Lung (tissue), 12 donors: ENCODE measurements around the gene ARHGAP42. TPM values are rescaled to one million over a fixed set of nuclear protein-coding genes. Genes with fewer than 3 reads are reported as not detected.

Experiments used
- ATAC-seq: fragments of 200-7000 bp; cut with Tn5 transposase; one replicate; pipeline ENCODE4 v1.9.1; 2020; ENCODE audit warnings: moderate number of reproducible peaks; ENCODE audit not compliant: insufficient read depth, low FRiP score
- DNase-seq, 3 donors: peaks; one replicate each; pipeline ENCODE4 v3.0.0-alpha.2; 2013 to 2017
- H3K27ac ChIP-seq, 2 donors: one replicate each; pipeline ENCODE4 v1.5.1; 2013; ENCODE audit warnings: mild to moderate bottlenecking in 2 of 2, moderate library complexity in 2 of 2, control low read depth in 1 of 2, inconsistent platforms in 1 of 2, low read depth in 1 of 2, low read length in 1 of 2
- H3K27me3 ChIP-seq, 3 donors: one replicate each; pipeline ENCODE4 v1.5.1; 2013; ENCODE audit warnings: low read length in 2 of 3; ENCODE audit not compliant: control insufficient read depth in 3 of 3, insufficient read depth in 3 of 3
- H3K36me3 ChIP-seq, 4 donors: one replicate each; pipeline ENCODE4 v1.5.1; 2013; ENCODE audit warnings: low read length in 4 of 4, mild to moderate bottlenecking in 1 of 4, moderate library complexity in 1 of 4; ENCODE audit not compliant: control insufficient read depth in 4 of 4, insufficient read depth in 4 of 4
- H3K4me1 ChIP-seq, 5 donors: one replicate each; pipeline ENCODE4 v1.5.1; 2013; ENCODE audit warnings: low read length in 5 of 5, mild to moderate bottlenecking in 2 of 5, moderate library complexity in 1 of 5; ENCODE audit not compliant: control insufficient read depth in 5 of 5, insufficient read depth in 5 of 5
- H3K4me3 ChIP-seq: one replicate; pipeline ENCODE4 v1.5.1; 2013; ENCODE audit warnings: mild to moderate bottlenecking, control low read depth, moderate library complexity
- H3K9ac ChIP-seq, 2 donors: one replicate each; pipeline ENCODE4 v1.5.1; 2013; ENCODE audit warnings: low read length in 2 of 2, control low read depth in 1 of 2; ENCODE audit not compliant: insufficient read depth in 1 of 2
- H3K9me3 ChIP-seq, 4 donors: one replicate each; pipeline ENCODE4 v1.5.1; 2013; ENCODE audit warnings: low read length in 3 of 4, mild to moderate bottlenecking in 1 of 4, moderate library complexity in 1 of 4; ENCODE audit not compliant: control insufficient read depth in 4 of 4, insufficient read depth in 3 of 4
- CTCF ChIP-seq: IDR thresholded peaks from 2 replicates; pipeline ENCODE4 v1.5.1; 2012; ENCODE audit warnings: mild to moderate bottlenecking; ENCODE audit errors: control extremely low read depth, extremely low read depth
- WGBS, 2 donors: extraction: QIAGEN DNeasy Blood & Tissue Kit; methylation state at CpG; one replicate each; pipeline ENCODE4 v1.1.7; 2013; 5-methylcytosine and 5-hydroxymethylcytosine counted together
- polyA plus RNA-seq, 2 donors: library from polyadenylated mRNA; stranded (reverse); fragments of 200-250 nt; gene quantifications; one replicate each; pipeline ENCODE4 v1.2.1, GENCODE V29; 2013
- total RNA-seq, 2 donors: library from RNA; depleted of rRNA in 1 of 2; stranded (reverse); fragments of >200 nt in 1 of 2; gene quantifications; one replicate each; pipeline ENCODE4 v1.2.1, GENCODE V29; 2014 to 2021
- donor health status: control.
- donor health status: control.
- donor health status: Bipolar disorder and iron deficiency.
- donor health status: healthy.
- donor health status: DM: yes; HTN: yes; CAD: no.

ARHGAP42 gene
- total and polyA plus RNA-seq, 4 donors, result 4.1 to 58.6 (median 10.3) TPM

GRCh38 chr11:100815787-100816330, 128.8 kb downstream of the ARHGAP42 start:
- 89 to 94% methylated on average over 1 of the region's 1 CpG for WGBS, 2 donors
- DNase-seq, result no peak
- Histone ChIP-seq H3K27ac (no peak overlapping the region), H3K4me3 (no peak overlapping the region), H3K27me3 (peaks cover 0 to 4% (median 0%) of the 10 kb centered on the region in 3 donors), H3K4me1 (peaks cover 0 to 10% (median 0%) of the 10 kb centered on the region in 5 donors), H3K36me3 (no peaks in the 10 kb centered on the region), H3K9me3 (no peaks in the 10 kb centered on the region), H3K9ac (no peak overlapping the region)
- ATAC-seq, result no peak
- no peak for TF ChIP-seq CTCF

GRCh38 chr11:100816823-100817222, 129.7 kb downstream of the ARHGAP42 start:
- Histone ChIP-seq H3K27ac (no peak overlapping the region), H3K36me3 (no peaks in the 10 kb centered on the region), H3K9me3 (no peaks in the 10 kb centered on the region), H3K27me3 (peaks cover 0 to 4% (median 0%) of the 10 kb centered on the region in 3 donors), H3K4me3 (no peak overlapping the region), H3K4me1 (peaks cover 0 to 10% (median 0%) of the 10 kb centered on the region in 5 donors), H3K9ac (no peak overlapping the region)
- TF ChIP-seq CTCF, result no peak
- no peak for ATAC-seq
- WGBS, 2 donors, result 72 to 89% methylated on average over 2 of the region's 2 CpGs
- no peak for DNase-seq

GRCh38 chr11:100817620-100818019, 130.5 kb downstream of the ARHGAP42 start:
- Histone ChIP-seq H3K27me3 (peaks cover 0 to 4% (median 0%) of the 10 kb centered on the region in 3 donors), H3K4me3 (no peak overlapping the region), H3K36me3 (no peaks in the 10 kb centered on the region), H3K9ac (no peak overlapping the region), H3K4me1 (peaks cover 0 to 12% (median 0%) of the 10 kb centered on the region in 5 donors), H3K9me3 (no peaks in the 10 kb centered on the region), H3K27ac (no peak overlapping the region)
- no peak for TF ChIP-seq CTCF
- ATAC-seq (no peak), DNase-seq (no peak)
- 69 to 83% methylated on average over 2 of the region's 2 CpGs for WGBS, 2 donors

GRCh38 chr11:100820621-100821020, 133.5 kb downstream of the ARHGAP42 start:
- H3K9ac ChIP-seq, result no peak overlapping the region
- H3K9me3 ChIP-seq, result no peaks in the 10 kb centered on the region
- no peak for ATAC-seq
- H3K4me3 ChIP-seq, result no peak overlapping the region
- no peak overlapping the region for H3K27ac ChIP-seq
- H3K27me3 ChIP-seq, result peaks cover 0 to 4% (median 0%) of the 10 kb centered on the region in 3 donors
- DNase-seq, result no peak
- TF ChIP-seq CTCF, result no peak
- H3K4me1 ChIP-seq, result peaks cover 0 to 27% (median 7%) of the 10 kb centered on the region in 5 donors
- 85 to 91% methylated on average over 4 of the region's 4 CpGs for WGBS, 2 donors
- no peaks in the 10 kb centered on the region for H3K36me3 ChIP-seq
